GM19023 (cell line): ENCODE measurements around the gene ARL17B.
A peak's percentile ranks its signal among the peaks of the same experiment; 100 is the strongest.
"Not testable (repeated sequence)": the region's sequence is repeated elsewhere in the genome, so short reads cannot be mapped to it uniquely, and the experiment has no call there.

Source experiments
- ATAC-seq: cut with Tn5 transposase; IDR thresholded peaks from one replicate; pipeline ENCODE4 v1.9.1; 2021; ENCODE audit warnings: mild to moderate bottlenecking, moderate library complexity; ENCODE audit not compliant: unreplicated experiment

The ARL17B gene

DNA sequence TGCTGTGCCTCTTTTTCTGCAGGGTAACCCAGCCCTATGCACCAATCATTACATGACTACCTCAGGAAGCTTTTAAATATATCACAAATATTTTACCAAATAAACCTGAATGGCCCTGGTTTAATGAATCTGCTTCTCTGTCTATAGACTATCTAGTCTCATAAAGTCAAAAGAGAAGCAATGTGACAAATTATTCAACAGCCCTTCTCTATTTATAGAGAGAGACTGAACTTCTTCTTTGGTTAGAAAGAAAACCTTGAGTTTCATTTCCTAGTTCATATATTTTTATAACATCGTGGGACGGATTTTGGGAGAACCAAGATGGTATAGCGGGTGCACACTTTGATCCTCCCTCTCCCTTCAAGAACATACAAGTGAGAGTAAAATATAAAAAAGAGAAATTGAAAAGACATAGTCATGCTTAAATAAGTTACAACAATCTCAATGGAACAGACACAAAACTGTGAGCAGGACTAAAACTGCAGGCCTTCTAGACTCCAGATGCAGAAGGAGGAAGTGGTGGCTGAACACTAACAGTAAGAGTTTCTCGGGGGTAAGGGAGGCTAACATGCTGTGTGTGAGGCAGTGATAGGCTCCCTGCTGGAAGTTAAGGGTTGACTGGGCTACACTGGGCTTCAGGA, 70.5 kb downstream of the ARL17B start:
- peak; percentile 89 for ATAC-seq

DNA sequence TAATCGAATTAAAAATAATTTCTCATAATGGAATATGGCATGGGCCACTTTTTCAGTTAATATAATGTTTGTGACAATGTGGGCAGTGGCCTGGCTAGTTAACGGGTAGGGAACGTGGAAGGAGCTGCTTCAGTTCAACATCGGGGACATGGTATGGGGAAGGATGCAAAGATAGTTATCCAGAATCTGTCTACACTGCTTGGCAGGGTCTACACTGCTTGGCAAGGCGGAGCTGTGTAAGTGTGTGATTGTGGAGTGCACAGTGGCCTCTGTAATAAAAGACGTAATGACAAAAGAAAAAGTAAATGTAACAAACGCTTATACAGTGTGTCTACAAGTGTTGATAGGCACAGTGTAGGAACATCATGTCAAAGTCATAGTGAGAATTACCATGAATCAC, 74.0 kb downstream of the ARL17B start:
- ATAC-seq = not testable (repeated sequence)

DNA sequence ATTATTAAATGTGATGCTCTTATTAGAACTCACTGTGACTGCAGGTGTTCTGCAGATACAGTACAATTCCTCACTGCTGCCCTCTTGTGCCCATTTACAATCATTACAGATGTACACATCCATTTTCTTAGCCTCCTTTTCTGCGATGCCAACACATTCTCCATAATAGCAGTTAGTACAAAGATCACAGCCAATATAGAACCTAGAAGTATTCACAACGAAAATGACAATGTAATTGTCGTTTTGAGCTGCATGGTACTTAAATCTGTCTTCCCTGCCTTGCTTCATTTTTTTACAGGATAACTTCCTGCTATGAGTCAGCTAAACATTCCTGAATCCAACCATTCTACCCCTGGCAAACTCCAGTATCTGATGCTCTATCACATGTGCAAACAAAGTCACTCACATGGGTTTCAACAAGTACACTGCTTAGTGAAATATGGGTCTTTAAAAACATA, 74.8 kb downstream of the ARL17B start:
- ATAC-seq = not testable (repeated sequence)

DNA sequence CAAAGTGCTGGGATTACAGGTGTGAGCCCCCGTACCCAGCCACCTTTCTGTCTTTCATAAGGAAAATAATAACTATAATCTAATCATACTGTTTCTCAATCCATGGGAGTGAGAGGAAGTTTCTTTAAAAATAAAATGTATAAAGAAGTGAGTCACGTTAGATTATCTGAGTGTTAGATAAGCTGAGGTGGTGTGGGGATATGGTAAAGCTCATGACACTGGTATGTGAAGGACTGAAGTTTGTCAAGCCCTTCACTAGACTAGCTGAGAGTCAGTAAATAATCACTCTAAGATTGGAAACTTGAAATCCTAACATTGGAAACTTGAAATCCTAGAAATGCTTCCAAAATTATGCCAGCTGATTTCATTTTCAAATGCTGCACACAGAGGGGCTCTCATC, 76.1 kb downstream of the ARL17B start:
- not testable (repeated sequence) for ATAC-seq

DNA sequence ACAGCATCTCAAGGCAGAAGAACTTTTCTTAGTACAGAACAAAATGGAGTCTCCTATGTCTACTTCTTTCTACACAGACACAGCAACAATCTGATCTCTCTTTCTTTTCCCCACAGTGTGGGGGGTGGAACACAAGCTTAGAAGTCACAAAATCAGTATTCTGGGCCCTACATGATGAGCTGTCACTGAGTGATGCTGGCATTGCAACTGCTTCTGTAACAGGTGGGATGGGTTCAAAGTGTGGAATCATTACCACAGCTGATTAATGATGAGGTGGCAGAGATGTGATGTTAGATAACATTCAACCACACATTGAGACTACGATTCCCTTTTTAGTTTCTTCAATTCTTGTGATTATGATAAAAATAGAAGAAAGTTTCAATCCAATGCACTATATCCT, 77.1 kb downstream of the ARL17B start:
- ATAC-seq = not testable (repeated sequence)

DNA sequence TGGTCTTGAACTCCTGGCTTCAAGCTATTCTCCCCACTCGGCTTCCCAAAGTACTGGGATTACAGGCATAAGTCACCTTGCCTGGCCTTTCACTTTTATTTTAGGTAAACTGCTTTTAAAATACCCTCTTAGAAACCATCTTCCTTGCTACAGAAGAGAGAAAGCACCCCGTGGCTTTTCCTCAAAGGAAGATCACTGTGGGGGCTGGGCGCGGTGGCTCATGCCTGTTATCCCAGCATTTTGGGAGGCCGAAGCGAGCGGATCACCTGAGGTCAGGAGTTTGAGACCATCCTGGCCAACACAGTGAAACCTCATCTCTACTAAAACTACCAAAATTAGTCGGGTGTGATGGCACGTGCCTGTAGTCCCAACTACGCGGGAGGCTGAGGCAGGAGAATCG, 78.9 kb downstream of the ARL17B start:
- not testable (repeated sequence) for ATAC-seq

DNA sequence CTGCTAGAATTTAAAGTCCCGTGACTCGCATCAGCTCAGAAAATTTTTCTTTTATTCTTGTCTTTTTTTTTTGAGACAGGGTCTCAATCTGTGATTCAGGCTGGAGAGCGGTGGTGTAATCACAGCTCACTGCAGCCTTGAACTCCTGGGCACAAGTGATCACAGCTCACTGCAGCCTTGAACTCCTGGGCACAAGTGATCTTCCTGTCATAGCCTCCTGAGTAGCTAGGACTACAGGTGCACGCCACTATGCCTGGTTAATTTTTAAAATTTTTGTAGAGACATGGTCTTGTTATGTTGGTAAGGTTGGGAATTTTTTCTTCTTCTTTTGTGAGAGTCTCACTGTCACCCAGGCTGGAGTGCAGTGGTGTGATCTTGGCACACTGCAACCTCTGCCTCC, 80.2 kb downstream of the ARL17B start:
- ATAC-seq = not testable (repeated sequence)

DNA sequence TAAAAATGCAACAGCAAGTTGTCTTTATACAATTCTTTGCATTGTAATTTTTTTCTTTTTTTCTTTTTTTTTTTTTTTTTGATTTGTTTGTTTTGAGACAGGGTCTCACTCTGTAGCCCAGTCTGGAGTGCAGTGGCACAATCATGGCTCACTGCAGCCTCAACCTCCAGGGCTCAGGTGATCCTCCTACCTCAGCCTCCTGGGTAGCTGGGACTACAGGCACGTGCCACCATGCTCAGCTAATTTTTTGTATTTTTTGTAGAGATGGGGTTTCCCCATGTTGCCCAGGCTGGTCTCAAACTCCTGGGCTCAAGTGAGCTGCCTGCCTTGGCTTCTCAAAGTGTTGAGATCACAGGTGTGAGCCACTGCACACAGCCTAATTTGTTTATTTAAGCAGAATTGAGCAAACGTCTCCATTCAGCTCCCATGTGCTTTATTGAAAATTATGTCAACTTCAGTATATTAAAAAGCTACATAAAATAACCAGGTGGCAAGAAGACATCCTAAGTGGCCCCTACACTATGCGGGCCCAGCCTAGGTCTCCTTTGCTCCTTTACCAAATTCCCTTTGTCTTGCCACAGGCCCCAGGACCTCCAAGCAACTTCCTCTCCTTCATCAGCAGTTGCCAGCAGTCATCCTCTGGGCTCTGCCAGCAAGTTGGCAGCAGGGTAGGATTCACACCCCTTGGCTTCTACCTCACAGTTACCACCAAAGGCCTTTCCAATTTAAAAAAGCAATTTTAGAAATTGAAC, 84.7 kb downstream of the ARL17B start:
- not testable (repeated sequence) for ATAC-seq

DNA sequence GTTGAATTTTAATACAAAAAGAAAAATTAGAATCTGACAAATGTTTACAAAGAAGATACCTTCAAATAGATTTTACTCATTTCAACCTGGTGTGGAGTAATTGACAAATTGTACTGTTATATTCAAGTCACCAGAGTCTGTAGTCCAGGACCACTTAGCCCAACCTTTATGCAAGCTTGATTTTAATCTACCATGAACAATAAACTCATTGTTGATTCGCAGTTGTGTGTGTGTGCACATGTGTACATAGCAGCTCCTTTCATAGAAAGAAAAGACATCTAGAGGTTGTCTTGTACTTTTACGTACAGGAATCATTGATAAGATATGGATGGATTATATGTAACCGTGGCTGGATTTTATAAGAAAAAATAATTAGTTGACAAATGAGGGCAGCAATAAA, 87.3 kb downstream of the ARL17B start:
- no peak for ATAC-seq

DNA sequence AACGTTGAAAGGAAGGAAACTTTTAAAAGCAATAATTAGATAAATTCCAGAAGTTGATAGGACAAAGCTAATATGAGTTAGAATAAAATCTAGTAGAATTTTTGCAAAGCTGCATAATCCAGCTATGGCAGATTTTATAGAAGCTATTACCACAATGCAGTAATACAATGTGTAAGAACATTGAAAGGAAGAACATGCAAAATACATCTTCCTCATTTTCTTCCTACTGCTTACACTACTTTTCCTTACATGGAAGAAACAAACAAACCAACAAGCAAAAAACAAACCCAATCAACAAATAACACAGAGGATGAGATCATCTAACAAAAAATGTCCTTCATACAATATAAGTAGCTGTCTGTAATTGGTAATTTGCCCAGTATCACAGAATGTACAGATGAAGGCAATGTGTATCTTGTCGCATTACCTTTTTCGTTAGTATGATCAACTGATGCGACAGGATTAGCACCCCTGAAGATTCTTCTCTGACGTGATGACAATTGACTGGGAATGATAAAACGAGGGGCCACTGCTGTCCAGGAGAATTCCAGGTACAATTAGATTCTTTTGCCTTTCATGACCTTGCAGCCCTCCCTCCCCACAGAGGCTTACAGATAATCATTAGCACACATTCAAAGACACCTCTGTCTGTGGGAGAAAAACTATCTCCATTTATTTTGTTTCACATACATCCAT, 87.9 kb downstream of the ARL17B start:
- no peak for ATAC-seq

DNA sequence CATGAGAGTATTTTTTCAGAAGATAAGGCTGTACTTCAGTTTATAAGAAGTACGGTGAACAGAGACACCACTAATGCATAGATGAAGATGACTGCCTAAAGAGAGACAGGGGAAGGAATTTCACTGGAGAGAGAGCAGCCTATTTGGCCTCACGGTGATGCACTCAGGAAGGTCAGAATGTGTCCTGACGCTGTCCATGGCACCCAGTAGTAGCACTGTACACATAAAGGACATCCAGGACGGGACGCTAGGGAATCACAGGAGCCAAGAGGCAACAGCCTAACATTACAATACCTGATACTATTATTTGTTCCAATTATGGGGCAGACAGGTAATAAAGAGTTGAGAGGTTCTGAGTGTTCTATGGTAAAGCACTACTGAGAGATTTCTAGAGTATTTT, 91.5 kb downstream of the ARL17B start:
- ATAC-seq = no peak

DNA sequence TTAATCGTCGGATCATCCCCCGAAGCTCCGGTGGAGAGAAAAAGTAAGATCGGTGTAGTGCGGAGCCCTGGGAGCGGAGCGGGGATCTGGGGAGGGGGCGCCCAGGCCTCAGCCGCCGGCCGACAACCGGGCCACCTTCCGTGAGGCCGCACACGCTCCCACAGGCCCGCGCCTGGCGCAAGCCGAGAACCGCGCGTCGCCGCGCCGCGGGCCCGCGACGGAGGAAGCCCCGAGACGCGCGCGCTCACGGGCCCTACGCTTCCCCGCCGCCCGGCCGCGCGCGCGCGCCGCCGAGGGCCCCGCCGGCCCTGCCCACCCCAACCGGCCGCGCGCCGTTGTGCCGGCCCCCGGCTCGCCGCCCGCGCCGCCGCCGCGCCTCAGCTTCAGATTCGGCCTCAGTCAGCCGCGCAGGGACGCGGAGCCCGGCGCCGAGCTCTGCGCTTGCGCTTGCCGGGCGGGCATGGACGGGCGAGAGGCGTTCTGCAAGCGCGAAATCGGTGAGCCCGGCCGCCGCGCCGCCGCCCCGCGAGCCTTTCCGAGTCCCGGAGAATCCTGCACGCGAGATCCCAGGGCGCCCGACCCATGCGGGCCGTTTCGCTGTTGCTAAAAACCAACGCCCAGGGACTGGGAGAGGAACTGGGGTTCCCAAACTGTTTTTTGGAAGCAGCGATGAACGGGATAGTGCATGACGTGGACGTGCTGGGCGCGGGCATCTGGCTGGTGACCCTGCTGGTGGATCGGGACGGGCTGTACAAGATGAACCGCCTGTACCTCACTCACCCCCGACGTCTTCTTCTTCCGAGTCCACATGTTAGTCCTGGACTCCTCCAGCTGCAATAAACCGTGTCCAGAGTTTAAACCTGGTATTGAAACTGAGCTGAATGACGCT, 94.7 kb downstream of the ARL17B start:
- peak; percentile 88 for ATAC-seq

DNA sequence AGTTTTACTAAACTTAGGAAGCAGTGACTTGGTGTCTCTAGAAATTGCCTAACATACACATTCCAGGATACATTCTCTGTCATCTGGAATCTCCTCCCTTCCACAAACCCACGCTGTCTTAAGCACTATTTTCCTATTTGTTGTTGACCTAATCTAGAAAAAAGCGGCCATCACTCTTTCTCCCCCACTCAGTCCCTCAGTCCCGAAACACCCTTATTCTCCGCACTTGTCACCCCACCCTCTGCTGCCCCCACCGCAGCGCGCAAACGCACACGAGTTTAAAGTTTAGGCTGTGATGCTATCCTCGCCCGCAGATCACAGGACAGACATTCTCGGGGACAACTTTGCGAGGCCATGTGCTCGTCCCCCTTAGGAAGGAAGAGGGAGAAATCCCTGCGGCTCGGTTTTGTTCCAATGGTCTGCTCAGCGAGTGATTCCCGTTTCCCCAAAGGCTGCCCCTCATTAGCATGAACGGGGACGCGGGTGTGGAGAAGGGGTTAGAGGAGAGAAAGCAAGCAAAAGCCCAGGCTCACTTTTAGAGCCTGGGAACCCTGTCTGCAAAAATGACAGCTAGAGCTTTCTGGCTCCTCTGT, 95.4 kb downstream of the ARL17B start:
- not testable (repeated sequence) for ATAC-seq

DNA sequence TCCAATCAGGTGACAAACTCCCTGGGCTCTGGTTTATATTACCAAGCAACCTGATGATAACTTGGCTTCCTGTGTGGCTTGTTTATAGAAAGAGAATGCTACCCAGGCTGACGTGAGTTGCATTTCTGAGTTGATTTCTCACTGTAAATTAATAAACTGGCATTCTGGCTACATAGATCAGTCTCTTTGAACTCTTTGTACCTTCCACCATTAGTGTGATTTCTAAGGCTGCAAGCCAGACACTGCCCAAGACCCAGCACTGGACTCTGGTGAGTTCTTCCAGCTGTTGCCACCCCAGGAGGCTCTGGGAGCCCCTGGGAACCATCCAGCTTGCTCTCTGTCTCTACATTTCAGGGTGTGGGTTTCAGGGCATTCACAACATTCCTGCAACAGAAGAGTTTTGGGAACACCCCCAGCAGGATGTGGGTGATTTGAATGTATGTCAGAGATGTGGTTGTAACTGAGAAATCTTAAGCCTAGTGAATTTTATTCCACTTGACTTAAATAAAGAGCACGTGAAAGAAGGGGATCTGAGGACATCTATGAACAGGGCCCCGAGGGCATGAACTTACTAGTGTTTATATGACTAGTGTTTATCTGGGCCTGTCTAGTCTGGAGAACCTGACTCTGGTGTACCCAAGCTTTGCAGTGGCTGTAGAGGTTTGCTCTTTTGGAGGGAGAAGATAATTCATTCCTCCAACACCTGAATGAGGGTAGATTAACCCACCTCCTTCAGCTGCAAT, 96.9 kb downstream of the ARL17B start:
- ATAC-seq = no peak

DNA sequence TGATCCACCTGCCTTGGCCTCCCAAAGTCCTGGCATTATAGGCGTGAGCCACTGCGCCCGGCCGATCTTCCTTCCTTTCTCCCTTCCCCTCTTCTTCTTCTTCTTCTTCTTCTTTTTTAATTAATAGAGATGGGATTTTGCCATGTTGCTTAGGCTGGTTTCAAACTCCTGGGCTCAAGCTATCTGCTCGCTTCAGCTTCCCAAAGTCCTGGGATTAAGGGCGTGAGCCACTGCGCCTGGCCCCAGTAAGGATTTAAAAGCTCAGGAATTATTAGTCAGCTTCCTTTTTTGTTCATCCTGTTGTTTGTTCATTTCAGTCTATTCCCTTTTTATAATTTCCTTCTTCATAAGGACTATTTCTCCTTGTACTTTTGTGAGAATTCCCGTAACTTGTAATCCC, 99.3 kb downstream of the ARL17B start:
- no peak for ATAC-seq

DNA sequence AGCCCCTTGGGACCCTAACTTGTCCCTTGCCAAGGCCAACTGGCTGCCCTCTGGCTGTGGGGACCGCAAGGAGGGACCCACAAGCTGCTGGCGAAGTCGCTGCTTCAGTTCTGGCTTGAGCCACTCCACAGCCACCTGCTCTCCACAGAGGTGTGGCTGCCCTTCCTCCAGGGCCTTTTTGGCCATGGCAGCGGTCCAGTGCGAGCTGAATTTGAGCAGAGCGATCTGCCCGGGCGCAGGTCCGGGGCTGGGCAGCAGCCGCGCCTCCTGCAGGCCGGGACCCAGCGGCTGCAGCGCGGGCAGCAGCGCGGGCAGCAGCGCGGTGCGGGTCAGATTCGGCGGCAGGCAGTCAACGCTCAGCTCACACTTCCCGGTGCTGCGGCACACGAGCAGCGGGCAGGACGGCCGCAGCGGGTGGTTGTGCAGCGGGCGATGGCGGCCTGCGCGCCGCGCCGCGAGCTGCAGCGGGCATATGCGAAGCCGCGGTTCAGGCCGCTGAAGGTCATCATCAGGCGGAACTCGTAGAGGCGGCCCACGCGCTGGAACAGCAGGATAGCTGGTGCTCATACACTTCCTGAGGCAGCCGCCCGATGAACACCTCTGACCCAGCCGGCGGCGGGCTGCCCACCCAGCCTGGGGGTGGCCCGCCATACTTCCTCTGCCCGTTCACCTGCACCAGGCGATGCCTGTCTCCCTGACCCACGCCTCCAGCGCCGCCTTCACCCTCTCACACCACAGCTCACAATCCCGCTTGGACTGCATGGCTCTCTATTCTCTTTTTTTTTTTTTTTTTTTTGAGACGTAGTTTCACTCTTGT, 101.5 kb downstream of the ARL17B start:
- not testable (repeated sequence) for ATAC-seq

DNA sequence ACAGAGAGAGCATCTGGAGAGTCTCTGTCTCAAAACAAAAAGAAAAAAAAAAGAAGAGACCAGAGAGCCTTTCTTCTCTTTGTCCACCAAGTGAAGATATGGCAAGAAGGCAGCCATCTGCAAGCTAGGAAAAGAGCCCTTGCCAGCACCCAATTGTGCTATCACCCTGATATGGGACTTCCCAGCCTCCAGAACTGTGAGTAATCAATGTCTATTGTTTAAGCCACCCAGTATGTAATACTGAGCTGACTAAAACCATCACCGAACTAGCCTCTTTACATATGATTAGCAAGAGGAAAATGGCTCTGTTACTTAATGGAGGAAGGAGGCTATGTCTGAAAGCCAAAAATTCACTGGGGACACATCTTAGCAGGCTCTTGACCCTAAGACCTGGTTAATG, 105.2 kb downstream of the ARL17B start:
- ATAC-seq = not testable (repeated sequence)

DNA sequence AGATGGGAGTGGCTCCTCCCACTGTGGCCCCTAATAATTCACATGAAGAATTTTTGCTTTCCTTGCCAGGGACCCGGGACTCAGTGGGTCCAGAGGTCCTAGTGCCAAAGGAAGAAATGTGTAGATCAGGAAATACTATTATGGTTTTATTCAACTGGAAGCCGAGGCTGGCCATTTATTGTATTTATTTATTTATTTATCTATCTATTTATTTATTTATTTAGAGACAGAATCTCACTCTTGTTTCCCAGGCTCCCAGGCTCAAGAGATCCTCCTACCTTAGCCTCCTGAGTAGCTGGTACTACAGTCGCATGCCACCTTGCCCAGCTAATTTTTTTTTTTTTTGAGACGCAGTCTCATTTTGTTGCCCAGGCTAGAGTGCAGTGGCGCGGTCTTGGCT, 107.4 kb downstream of the ARL17B start:
- not testable (repeated sequence) for ATAC-seq

DNA sequence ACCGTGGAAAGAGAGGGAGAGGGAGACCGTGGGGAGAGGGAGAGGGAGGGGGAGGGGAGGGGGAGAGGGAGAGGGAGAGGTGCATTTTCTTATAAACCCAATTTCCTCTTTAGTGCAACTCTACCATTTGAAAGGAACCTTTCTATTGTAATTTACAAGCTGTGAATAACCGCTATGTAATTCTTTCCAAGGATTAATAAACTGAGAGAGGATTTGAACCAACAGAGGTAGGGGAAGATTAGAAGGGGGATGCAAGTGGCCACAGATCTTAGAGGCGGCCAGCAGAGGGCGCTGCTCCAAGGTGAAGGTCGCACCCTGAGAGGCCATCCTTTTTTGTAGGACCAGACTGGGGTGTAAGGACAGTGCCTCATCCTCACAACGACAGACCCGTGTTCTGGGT, 107.8 kb downstream of the ARL17B start:
- not testable (repeated sequence) for ATAC-seq
